Gastrocnemius medialis (tissue), 4 donors: Measurements from ENCODE around the gene PHC2. TPM values are rescaled to one million over a fixed set of nuclear protein-coding genes. Genes with fewer than 3 reads are reported as not detected.

Experiments
- ATAC-seq, 2 donors: fragments of 150-250 bp; one replicate each; pipeline ENCODE4 v1.9.1; 2016
- DNase-seq, 2 donors: peaks; one replicate each; pipeline ENCODE4 v3.0.0-alpha.2; 2019
- H3K27ac ChIP-seq, 4 donors: fragments of 200-600 bp; sonication (generic); 1 replicate in 1 of 4; 2 replicates in 3 of 4; pipeline ENCODE4 v1.5.1; 2016 to 2018; ENCODE audit warnings: mild to moderate bottlenecking in 2 of 4, moderate library complexity in 1 of 4
- H3K27me3 ChIP-seq, 3 donors: fragments of 200-600 bp; sonication (generic) in 2 of 3; 1 replicate in 1 of 3; 2 replicates in 2 of 3; pipeline versions ENCODE4 v1.5.1 to v1.6.0; 2016 to 2019; ENCODE audit warnings: mild to moderate bottlenecking in 1 of 3, moderate library complexity in 1 of 3
- H3K36me3 ChIP-seq, 2 donors: fragments of 200-600 bp; sonication (generic) in 1 of 2; one replicate each; pipeline ENCODE4 v1.5.1; 2017 to 2018
- H3K4me1 ChIP-seq, 2 donors: fragments of 200-600 bp; sonication (generic) in 1 of 2; one replicate each; pipeline ENCODE4 v1.5.1; 2016 to 2017; ENCODE audit warnings: mild to moderate bottlenecking in 2 of 2
- H3K4me3 ChIP-seq, 4 donors: fragments of 200-600 bp; sonication (generic) in 3 of 4; 1 replicate in 1 of 4; 2 replicates in 3 of 4; pipeline ENCODE4 v1.5.1; 2016 to 2019; ENCODE audit warnings: mild to moderate bottlenecking in 2 of 4
- H3K9me3 ChIP-seq, 3 donors: fragments of 200-600 bp; sonication (generic) in 2 of 3; 1 replicate in 1 of 3; 2 replicates in 2 of 3; pipeline ENCODE4 v1.5.1; 2016 to 2019
- POLR2A ChIP-seq, 2 donors: fragments of 450-650 bp; IDR thresholded peaks; one replicate each; pipeline ENCODE4 v1.6.1; 2017; ENCODE audit warnings: antibody characterized with exemption in 2 of 2, mild to moderate bottlenecking in 2 of 2, moderate library complexity in 2 of 2
- in situ Hi-C, 4 donors: fragments of 200-750 bp; cut with MboI; loops; one replicate each; pipeline versions ENCODE4 v1.15.0 to v1.8.0; 2017; ENCODE audit warnings: low sequenced_read_pairs in 4 of 4
- intact Hi-C: fragments of 100-400 bp; cut with DNase I; formaldehyde crosslinking; loops from one replicate; pipeline ENCODE4 v1.15.1; 2023; ENCODE audit warnings: low total_unique reads
- total RNA-seq, 4 donors: library from RNA; depleted of rRNA; stranded (reverse); fragments of >200 nt; gene quantifications; one replicate each; pipeline versions ENCODE4 v1.1.0 to v1.2.3, GENCODE V29; 2016
- TF ChIP-seq, protein P1 (sequence below), 5 experiments: fragments of 450-650 bp in 3 of 5; fragments of 200-600 bp in 2 of 5; sonication (generic) in 2 of 5; IDR thresholded peaks in 4 of 5; conservative IDR thresholded peaks in 1 of 5; 1 replicate in 4 of 5; 2 replicates in 1 of 5; pipeline ENCODE4 v1.5.1; 2016 to 2019; ENCODE audit warnings: antibody characterized with exemption in 5 of 5, mild to moderate bottlenecking in 3 of 5, moderate library complexity in 3 of 5

The PHC2 gene
- total RNA-seq, 4 donors from 2014 or later = 318 to 516 (median 364) TPM

DNA sequence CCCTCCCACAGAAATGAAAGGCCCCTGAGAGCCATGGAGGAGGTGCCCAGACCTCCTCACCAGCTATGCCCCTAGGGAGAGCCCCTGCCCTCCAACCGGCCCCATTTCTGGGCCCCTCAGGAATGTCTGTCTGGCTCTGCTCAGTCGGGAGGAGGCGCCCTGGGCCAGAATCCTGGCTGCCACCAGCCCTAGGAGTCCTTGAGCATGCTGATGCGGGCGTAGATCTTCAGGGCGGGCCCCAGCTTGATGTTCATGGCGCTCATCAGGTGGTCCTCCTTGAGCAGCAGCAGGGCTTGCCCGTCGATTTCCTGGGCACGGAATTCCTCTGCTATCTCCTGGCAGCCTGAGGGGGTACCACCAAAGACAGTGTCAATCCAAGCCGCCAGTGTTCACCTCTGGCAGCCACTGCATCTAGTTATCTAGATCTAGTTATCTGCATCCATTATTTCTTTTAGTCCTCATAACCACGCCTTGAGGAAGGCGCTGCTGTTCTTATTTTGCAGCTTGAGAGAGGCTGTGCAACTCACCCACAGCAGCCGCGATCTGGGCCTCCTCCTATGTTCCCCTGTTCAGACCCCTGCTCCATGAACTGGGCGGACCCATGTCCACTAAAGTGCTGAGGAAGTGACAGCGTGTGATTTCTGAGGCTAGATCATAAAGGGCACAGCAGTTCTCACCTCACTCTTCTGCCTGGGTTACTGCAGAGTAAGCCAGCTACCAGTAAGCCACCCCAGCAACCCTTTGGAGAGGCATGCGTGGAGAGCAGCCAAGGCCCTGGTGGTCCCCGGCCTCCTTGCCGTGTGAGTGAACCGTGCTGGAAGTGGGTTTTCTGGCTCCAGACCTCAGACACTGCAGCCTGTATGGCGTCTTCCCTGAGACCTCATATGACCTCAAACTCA, 106.0 kb downstream of the PHC2 start:
- TF ChIP-seq, protein P1, sequence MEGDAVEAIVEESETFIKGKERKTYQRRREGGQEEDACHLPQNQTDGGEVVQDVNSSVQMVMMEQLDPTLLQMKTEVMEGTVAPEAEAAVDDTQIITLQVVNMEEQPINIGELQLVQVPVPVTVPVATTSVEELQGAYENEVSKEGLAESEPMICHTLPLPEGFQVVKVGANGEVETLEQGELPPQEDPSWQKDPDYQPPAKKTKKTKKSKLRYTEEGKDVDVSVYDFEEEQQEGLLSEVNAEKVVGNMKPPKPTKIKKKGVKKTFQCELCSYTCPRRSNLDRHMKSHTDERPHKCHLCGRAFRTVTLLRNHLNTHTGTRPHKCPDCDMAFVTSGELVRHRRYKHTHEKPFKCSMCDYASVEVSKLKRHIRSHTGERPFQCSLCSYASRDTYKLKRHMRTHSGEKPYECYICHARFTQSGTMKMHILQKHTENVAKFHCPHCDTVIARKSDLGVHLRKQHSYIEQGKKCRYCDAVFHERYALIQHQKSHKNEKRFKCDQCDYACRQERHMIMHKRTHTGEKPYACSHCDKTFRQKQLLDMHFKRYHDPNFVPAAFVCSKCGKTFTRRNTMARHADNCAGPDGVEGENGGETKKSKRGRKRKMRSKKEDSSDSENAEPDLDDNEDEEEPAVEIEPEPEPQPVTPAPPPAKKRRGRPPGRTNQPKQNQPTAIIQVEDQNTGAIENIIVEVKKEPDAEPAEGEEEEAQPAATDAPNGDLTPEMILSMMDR (IDR thresholded peaks at IDR 0.05 in 4 of 5, conservative IDR thresholded peaks at IDR 0.05 in 1 of 5) = no peak
- no peak for TF ChIP-seq POLR2A (IDR thresholded peaks at IDR 0.05)
- Histone ChIP-seq H3K36me3 (peaks cover 7 to 71% of the 10 kb centered on the region in 2 donors), H3K4me3 (no peak overlapping the region), H3K27me3 (no peaks in the 10 kb centered on the region), H3K9me3 (no peaks in the 10 kb centered on the region), H3K4me1 (peaks cover 23 to 25% of the 10 kb centered on the region in 2 donors), H3K27ac (peak overlapping the region; percentile 7 to 99 (median 98))
- DNase-seq (peak in 1 of 2 donors; percentile 10), ATAC-seq (no peak)
- intact Hi-C loops (no loop called here), in situ Hi-C loops (no loop called here)

DNA sequence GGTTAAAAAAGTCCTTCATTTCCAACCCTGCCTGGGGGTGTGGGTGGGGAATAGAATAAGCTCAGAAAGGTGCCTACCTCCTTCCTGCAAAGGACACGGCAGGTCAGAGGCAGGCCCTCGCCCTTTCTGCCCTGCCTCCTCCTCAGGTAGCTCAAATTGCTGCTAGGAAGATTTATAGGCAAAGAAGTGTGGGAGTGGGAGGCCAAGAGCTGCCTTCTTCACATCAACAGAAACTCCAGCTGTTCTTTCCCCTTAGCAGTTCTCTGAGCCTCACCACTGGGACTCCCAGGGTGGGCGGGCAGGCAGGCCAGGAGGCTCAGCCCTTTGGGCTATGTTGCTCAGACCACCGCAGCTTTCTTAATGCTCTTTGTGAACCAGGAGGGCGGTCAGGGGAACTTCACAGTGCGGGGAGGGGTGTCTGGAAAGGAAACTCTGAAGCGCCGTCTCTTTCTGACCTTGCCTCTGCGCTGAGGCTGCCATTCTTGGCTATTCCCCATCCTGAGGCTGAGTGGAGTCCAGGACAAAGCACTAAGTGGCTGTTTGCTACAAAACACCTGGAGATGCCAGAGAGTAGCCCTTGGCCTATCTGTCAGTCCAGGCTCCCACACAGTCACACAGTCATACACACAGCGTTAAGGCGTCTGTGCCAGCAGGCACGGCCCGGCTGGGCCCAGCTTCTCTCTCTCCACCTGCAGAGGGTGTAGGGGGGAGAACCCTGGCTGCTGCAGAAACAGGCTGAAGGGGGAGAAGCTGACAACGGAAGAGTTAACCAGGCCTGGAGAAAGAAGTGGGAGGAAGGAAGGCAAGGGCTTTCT, 107.0 kb downstream of the PHC2 start:
- TF ChIP-seq, protein P1 (IDR thresholded peaks at IDR 0.05 in 4 of 5, conservative IDR thresholded peaks at IDR 0.05 in 1 of 5) = no peak
- TF ChIP-seq POLR2A (IDR thresholded peaks at IDR 0.05) = no peak
- intact Hi-C loops = no loop called here
- Histone ChIP-seq H3K36me3 (peaks cover 0 to 60% of the 10 kb centered on the region in 2 donors), H3K9me3 (no peaks in the 10 kb centered on the region), H3K27me3 (no peaks in the 10 kb centered on the region), H3K4me3 (no peak overlapping the region), H3K27ac (peak overlapping the region; percentile 7 to 99 (median 78)), H3K4me1 (peaks cover 18 to 20% of the 10 kb centered on the region in 2 donors)
- DNase-seq (peak in 1 of 2 donors; percentile 10), ATAC-seq (no peak)
- in situ Hi-C loops = no loop called here

DNA sequence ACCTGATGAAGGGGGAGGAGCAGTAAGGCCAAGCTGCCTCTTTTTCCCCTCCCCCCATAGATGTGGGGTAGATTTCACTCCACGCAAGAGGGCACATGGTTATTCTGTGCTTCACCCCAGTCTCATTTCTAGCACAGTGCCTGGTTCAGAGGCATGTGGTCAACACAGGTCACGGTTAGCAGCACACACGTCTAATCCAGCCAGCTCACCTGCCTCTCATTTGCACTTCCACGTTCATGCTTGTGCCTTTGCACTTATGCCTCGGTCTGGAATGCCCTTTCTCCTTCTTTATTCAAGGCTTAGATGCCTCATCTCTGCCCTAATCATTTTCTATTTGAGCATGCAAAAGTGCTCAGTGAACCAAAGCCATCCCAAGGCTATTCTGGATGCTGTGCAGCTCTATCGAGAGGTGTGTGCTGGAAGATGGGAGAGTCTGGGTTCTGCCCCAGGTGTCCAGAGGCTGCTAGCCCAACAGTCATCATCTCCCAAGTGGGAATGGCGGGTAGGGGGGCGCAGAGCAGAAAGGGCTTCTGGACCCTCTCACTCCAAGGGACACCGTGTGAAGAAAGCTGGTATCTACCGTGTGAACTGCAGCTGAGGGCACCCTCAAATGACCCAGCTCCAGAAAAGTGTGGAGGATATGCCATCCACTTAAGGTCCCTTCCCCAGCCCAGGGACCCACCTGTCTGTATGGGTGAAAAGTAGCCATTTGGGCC, 107.9 kb downstream of the PHC2 start:
- intact Hi-C loops (no loop called here), in situ Hi-C loops (no loop called here)
- H3K9me3 ChIP-seq = no peaks in the 10 kb centered on the region
- H3K4me3 ChIP-seq = no peak overlapping the region
- peak in 1 of 2 donors; percentile 16 for DNase-seq
- H3K27me3 ChIP-seq = no peaks in the 10 kb centered on the region
- ATAC-seq = no peak
- H3K4me1 ChIP-seq = peaks cover 9 to 13% of the 10 kb centered on the region in 2 donors
- H3K36me3 ChIP-seq = peaks cover 0 to 52% of the 10 kb centered on the region in 2 donors
- H3K27ac ChIP-seq = peak overlapping the region in 3 of 4 donors; percentile 59 to 99 (median 96)
- no peak for TF ChIP-seq POLR2A (IDR thresholded peaks at IDR 0.05)
- TF ChIP-seq, protein P1 (IDR thresholded peaks at IDR 0.05 in 4 of 5, conservative IDR thresholded peaks at IDR 0.05 in 1 of 5) = no peak

DNA sequence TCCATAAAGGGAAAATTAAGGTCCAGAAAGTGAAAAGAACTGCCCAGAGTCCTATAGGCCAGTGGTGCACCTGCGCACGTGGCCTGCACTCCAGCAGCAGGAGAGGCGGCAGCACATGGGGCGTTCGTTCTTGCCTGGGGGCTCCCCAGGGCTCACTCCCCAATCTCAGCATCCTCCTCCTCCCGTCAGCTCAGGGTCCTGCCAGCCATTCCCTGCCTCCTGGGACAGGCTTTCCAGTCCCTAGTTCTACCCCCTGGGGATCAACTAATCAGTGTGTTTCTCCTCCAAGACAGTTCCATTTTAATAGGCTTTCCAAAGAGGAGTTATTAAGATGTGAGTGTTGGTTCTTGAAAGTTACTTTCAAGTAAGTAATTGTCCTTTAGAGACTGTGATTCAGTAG, 108.8 kb downstream of the PHC2 start:
- intact Hi-C loops (no loop called here), in situ Hi-C loops (no loop called here)
- H3K4me1 ChIP-seq = peaks cover 2 to 5% of the 10 kb centered on the region in 2 donors
- DNase-seq (peak in 1 of 2 donors; percentile 13), ATAC-seq (no peak)
- H3K27ac ChIP-seq = peak overlapping the region in 2 of 4 donors; percentile 30 to 96
- peaks cover 0 to 44% of the 10 kb centered on the region in 2 donors for H3K36me3 ChIP-seq
- no peak overlapping the region for H3K4me3 ChIP-seq
- H3K27me3 ChIP-seq = no peaks in the 10 kb centered on the region
- TF ChIP-seq, protein P1 (IDR thresholded peaks at IDR 0.05 in 4 of 5, conservative IDR thresholded peaks at IDR 0.05 in 1 of 5) = no peak
- TF ChIP-seq POLR2A (IDR thresholded peaks at IDR 0.05) = no peak
- H3K9me3 ChIP-seq = no peaks in the 10 kb centered on the region
